ENCODE measurements around the gene EEA1. TPM values are rescaled to one million over a fixed set of nuclear protein-coding genes. Genes with fewer than 3 reads are reported as not detected.
A peak's percentile ranks its signal among the peaks of the same experiment; 100 is the strongest.

The EEA1 gene
- total RNA-seq, 6 experiments from 2014 or later: 40.7 to 45.2 (median 44.1) TPM

- no peak overlapping the region for H3K27ac Mint-ChIP-seq
- no peaks in the 10 kb centered on the region for H3K9me3 Mint-ChIP-seq
- H3K27me3 Mint-ChIP-seq (ENCODE audit: insufficient read depth): peaks cover under 1% of the 10 kb centered on the region; the same call in 1 of the 2 replicates
- no peaks in the 10 kb centered on the region for H3K4me1 Mint-ChIP-seq (ENCODE audit: low read depth)
- no peak for DNase-seq
- TF ChIP-seq CTCF (IDR thresholded peaks at IDR 0.05): no peak
- H3K36me3 Mint-ChIP-seq (ENCODE audit: low read depth): peaks cover 24% of the 10 kb centered on the region
- no peak overlapping the region for H3K4me3 Mint-ChIP-seq
These were observed 83.8 kb downstream of the EEA1 start for GRCh38 chr12:92845329-92845728.

GRCh38 chr12:92844151-92844763 is 84.8 kb downstream of the EEA1 start:
- Mint-ChIP-seq H3K27me3 (ENCODE audit: insufficient read depth) (peaks cover 2% of the 10 kb centered on the region; the same call in 1 of the 2 replicates), H3K36me3 (ENCODE audit: low read depth) (peaks cover 20% of the 10 kb centered on the region), H3K4me1 (ENCODE audit: low read depth) (peaks cover 2% of the 10 kb centered on the region), H3K27ac (no peak overlapping the region), H3K9me3 (no peaks in the 10 kb centered on the region), H3K4me3 (no peak overlapping the region)
- TF ChIP-seq CTCF (IDR thresholded peaks at IDR 0.05): no peak
- DNase-seq: no peak

GRCh38 chr12:92829686-92830282 is 99.3 kb downstream of the EEA1 start:
- Mint-ChIP-seq H3K27me3 (ENCODE audit: insufficient read depth) (no peaks in the 10 kb centered on the region; the same call in 1 of the 2 replicates), H3K9me3 (no peaks in the 10 kb centered on the region), H3K4me1 (ENCODE audit: low read depth) (peaks cover 7% of the 10 kb centered on the region), H3K36me3 (ENCODE audit: low read depth) (peaks cover 11% of the 10 kb centered on the region), H3K4me3 (no peak overlapping the region), H3K27ac (no peak overlapping the region)
- no peak for DNase-seq
- no peak for TF ChIP-seq CTCF (IDR thresholded peaks at IDR 0.05)

- DNase-seq: no peak
- TF ChIP-seq CTCF (IDR thresholded peaks at IDR 0.05): no peak
- no peaks in the 10 kb centered on the region; the same call in 1 of the 2 replicates for H3K27me3 Mint-ChIP-seq (ENCODE audit: insufficient read depth)
- H3K4me3 Mint-ChIP-seq: no peak overlapping the region
- no peak overlapping the region for H3K27ac Mint-ChIP-seq
- no peaks in the 10 kb centered on the region for H3K9me3 Mint-ChIP-seq
- peaks cover 11% of the 10 kb centered on the region for H3K36me3 Mint-ChIP-seq (ENCODE audit: low read depth)
- peaks cover 2% of the 10 kb centered on the region for H3K4me1 Mint-ChIP-seq (ENCODE audit: low read depth)
These were observed 100.5 kb downstream of the EEA1 start for GRCh38 chr12:92828565-92828964.

- H3K4me3 Mint-ChIP-seq: no peak overlapping the region
These were observed 101.2 kb downstream of the EEA1 start for GRCh38 chr12:92827836-92828431.

More at GRCh38 chr12:92827836-92828431, 101.2 kb downstream of the EEA1 start:
- H3K4me1 Mint-ChIP-seq (ENCODE audit: low read depth): no peaks in the 10 kb centered on the region
- no peaks in the 10 kb centered on the region; the same call in 1 of the 2 replicates for H3K27me3 Mint-ChIP-seq (ENCODE audit: insufficient read depth)
- no peaks in the 10 kb centered on the region for H3K9me3 Mint-ChIP-seq
- peak; percentile 83 for TF ChIP-seq CTCF (IDR thresholded peaks at IDR 0.05)
- H3K36me3 Mint-ChIP-seq (ENCODE audit: low read depth): peaks cover 11% of the 10 kb centered on the region
- H3K27ac Mint-ChIP-seq: no peak overlapping the region
- DNase-seq: peak; percentile 38
